HG02759 (cell line): ENCODE data around the gene RAB18.
"Not testable (repeated sequence)": the region's sequence is repeated elsewhere in the genome, so short reads cannot be mapped to it uniquely, and the experiment has no call there.

Source experiments
- ATAC-seq: cut with Tn5 transposase; IDR thresholded peaks from one replicate; pipeline ENCODE4 v1.9.1; 2021; ENCODE audit warnings: mild to moderate bottlenecking, moderate library complexity; ENCODE audit not compliant: unreplicated experiment

Gene RAB18

DNA sequence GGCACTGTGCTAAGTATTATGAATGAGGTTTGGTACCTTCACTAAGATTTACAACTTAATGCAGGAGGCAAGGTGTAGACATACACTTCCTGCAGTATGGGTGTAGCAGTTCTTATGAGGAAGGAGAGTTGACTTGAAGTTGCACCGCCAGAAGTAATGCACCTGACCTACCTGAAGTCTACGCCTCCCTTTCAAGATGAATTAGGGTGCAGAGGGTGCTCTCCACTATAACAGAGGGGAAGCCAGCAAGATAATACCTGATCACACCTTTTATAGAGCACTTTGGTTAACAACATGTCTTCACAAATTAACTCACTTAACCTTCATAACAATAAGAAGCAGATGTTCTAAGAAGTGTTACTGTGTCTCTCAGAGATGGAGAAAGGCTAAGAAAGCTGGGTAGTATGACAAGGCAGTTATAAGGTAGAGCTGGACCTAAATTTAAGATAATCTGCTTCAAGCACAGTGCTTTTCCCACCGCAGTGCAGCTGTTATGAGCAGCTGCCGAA, 552 bp upstream of the RAB18 start:
- ATAC-seq: no peak

DNA sequence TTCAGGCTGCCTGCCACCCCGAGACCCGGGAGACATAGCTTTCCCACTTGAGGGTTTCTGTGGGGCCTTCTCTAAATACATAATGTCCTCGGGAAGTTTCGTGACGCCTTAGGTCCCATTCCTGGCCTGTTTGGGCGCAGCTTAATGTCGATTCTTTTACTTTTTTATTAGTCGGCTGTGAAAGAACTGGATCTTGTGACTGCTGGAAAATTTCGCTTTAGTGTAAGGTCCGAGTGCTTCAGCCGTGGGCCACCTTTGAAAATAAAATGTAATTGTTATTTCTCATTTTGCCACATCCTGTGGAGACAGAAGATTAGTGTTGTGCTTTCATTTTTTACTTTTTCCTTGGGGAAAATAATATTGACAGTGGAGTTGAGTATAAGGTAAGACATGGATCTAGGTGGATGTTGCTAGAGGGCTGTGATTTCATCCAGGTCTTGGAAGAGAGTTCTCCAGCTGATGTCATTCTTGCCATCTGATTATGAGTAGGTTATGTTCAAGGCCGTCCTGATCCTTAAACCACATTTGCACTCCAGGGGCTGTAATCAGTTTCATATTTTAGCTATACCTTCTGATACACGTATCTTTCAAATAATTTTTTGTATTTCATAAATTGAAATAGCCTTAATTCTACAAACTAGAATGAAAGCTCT, 830 bp downstream of the RAB18 start:
- ATAC-seq: no peak

- ATAC-seq: not testable (repeated sequence)
These were observed 1.4 kb downstream of the RAB18 start for GRCh38 chr10:27505537-27505936.

GRCh38 chr10:27506280-27506679, 2.2 kb downstream of the RAB18 start:
- ATAC-seq: no peak

GRCh38 chr10:27512548-27512947, 8.4 kb downstream of the RAB18 start:
- no peak for ATAC-seq

DNA sequence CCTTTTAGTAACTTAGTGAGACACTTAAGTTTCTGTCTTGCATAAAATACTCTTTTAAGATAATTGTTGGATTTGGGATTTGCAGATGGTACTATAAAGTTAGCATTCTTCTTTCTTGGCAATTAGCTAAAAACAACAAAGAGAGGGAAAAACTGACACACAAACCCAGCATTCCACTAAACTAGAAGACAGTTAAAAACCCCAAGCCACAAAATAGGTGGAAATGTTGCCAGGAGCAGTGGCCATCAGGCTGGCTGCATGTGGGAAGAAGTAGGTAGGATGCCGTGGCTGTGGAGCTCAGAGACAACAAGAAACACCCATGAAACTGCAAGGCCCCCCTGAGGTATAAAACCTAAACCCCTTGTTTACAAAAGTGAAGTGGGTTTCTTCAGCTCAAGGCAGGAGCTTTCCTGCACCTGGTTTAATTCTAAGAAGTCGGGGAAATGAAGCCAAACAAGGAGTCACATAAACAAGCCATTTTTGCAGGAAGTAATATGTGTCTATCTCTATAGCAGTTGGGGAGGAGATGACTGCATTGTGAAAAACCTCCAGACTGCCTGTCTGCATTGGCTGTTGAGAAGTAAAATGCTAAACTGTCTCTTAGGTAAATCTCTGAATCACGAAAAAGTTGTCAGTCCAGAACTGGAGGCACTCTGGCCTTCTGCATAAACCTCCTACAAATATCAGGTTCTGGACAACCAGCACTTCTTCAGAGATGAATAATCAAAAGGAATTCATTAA, 9.5 kb downstream of the RAB18 start:
- ATAC-seq: no peak

GRCh38 chr10:27514243-27514642, 10.1 kb downstream of the RAB18 start:
- ATAC-seq: no peak

DNA sequence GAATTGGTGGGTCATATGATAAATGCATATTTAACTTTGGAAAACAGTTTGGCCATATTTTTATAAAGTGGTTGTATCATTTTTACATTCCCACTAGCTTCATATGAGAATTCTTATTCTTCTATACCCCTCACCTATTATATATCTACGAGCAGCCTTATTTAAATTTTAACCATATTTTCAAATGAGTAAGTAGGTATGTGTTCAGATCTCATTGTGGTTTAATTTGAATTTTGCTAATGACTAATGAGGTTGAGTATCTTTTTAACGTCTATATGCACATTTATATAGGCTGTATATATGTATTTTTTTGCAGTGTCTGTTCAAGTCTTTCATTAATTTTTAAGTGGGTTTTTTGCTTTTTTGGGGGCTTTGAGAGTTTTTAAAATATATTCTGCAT, 14.2 kb downstream of the RAB18 start:
- no peak for ATAC-seq

DNA sequence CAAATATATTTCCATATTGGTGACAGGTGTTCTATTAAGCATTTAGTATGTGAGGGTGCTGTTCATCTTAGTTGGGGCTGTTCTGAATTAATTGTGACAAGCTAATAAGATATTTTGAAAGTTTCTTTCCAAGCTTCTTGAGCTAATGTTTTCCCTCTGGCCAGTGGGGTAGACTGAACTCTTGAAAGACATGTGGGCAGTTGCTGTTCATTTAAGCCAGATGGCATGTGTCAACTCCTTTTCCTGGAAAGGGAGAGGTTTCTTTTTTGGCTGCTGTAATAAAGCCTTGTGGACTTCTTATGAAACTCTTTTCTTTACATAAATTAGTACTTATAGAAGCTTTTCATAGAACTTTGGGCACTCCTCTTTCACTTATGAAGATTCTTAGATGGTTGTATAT, 21.7 kb downstream of the RAB18 start:
- no peak for ATAC-seq

GRCh38 chr10:27526242-27526641, 22.1 kb downstream of the RAB18 start:
- no peak for ATAC-seq

DNA sequence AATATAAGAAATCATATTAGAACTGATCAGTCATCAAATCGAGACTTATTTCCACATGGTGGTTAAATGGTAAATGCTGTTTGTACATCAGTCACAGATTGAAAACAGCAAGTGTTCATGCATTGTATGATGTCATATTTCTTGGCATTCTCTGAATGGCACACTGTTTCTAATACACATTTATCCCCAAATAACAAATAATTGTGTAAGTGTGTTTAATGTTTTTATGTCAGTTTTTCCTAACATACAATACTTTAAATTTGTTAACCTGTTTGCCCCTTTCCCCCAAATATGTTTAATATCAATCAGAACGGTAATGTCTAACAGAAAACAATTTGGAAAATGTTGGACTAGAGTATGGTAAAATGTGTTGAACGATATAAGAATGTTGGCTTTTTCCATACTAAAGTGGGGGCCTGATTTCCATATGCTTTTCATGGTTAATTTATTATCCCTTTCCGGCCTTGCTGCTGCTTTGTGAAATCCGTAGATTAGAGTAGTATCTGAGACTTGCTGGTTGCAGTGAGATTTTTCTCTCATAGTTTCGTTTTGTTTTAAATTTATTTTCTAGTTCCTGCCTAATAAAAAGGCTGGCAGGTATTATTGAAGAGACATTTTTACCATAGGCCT, 23.7 kb downstream of the RAB18 start:
- no peak for ATAC-seq

DNA sequence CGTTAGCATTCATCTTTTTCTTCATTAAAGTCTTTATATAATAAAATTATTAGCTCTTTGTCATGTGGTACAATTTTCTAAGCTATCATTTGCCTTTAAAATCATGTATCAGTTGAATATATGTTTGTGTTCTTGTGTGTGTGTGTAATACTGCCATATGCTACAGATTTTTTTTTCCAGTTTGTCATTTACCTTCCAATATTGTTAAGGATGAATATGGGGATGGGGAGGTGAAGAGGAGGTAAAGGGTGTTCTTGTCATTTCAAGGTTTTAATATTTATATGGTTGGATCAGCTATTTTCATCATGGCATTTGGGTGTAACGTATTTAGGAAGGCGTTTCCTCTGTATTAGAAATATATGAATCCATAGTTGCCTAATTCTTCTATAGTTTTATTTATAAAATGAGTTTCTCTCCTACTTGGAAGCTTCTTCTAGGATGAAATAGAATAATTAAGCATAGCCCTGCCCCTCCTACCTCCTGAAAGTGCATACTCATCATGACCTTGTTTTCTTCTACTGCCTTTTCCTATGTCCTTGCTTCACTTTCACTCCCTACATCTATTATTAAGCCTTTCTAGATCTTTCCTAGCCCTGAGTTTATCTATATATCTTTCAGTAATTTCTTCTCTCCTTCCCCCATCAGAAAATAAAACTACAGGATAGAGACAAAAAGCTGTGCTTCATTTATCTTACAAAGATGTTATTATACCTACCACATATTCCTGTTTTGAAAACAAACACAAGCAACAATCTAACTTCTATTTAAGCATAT, 25.1 kb downstream of the RAB18 start:
- ATAC-seq: no peak

DNA sequence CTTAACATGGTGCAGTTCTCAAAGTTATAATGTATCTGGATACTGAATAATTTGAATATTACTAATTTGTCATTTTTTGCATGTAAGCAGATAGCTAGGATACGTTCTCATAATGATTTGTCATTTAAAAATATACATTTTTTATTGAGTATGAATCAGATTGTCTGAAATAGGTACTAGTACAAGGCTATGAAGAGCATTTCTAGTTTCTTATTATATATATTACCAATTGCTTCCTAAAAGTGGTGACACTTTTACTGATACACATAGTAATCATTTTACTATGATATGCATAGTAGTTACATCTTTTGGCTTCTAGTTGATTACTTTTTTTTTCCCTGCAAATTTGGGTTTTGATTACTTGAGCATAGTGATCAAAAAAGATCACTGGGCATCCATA, 26.4 kb downstream of the RAB18 start:
- no peak for ATAC-seq

- no peak for ATAC-seq
These were observed 27.3 kb downstream of the RAB18 start for GRCh38 chr10:27531336-27531847.

DNA sequence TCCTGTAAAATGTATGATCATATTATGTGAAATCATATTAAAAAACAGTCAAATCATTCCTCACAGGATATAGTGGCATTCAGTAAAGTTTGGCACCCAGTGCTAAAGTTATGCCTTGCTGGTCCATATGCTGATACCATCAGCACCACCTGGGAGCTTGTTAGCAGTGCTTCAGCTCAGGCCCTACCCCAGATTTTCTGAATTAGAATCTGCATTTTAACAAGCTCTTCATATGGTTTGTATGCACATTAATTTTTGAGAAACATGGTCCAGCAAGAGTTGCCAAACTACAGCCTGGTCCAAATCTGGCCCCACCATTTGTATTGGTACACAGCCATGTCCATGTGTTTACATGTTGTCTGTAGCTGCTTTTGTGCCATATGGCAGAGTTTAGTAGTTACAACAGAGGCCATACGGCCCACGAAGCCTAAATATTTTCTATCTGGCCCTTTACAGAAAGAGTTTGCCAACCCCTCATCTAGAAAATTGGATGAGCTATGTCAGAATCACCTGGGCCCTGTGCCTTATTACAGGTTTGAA, 30.1 kb downstream of the RAB18 start:
- ATAC-seq: no peak

DNA sequence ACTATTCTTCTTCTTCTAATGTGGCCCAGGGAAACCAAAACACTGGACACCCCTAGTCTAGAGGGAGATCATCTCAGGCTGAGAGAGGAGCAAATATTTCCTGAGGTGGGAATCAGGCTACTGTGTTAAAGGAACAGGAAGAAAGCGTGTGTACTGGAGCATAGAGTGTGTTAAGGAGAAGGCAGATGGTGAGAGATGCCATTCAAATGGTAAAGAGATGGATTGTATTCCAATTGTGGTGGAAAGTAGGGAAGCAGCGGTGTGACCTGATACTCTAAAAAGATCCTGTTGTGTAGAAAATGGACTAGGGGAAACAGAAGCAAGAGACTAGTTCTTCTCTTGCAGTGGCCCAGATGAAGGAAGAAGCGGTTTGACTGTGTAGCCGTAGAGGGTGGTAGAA, 31.2 kb downstream of the RAB18 start:
- no peak for ATAC-seq

DNA sequence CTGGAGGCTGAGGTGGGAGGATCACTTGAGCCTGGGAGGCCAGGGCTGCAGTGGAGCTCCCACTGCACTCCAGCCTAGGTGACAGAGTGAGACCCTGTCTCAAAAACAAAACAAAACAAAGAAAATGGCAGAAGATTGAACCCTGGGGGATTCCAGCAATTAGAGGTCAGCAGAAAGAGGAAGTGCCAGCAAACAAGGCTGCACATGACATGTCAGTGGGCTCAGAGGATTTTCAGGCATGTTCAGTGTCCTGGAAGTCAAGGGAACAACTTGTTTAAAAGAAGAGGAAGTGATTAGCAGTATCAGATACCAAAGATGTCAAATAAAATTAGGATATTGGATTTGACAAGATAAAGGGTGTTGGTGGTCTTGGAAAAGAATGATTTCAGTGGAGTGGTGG, 32.3 kb downstream of the RAB18 start:
- peak; percentile 49 for ATAC-seq

DNA sequence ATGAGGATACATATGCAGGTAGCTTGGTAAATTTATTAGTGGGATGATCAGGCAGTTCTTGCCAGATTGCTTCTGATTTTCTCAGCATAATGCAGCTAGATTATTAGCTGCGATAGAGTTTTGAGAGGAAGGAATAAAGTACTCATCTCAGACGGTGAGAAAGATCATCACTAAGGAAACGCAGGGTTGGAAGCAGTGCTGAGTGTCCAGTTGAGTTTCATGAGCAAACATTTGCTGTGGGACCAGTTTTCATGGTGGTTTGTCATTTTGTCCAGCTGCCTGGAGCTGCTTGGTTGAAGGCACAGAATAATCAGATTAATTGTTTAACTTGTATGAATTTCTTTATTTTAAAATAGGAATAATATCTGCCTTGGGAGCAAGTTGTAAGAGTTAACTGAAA, 33.1 kb downstream of the RAB18 start:
- no peak for ATAC-seq

DNA sequence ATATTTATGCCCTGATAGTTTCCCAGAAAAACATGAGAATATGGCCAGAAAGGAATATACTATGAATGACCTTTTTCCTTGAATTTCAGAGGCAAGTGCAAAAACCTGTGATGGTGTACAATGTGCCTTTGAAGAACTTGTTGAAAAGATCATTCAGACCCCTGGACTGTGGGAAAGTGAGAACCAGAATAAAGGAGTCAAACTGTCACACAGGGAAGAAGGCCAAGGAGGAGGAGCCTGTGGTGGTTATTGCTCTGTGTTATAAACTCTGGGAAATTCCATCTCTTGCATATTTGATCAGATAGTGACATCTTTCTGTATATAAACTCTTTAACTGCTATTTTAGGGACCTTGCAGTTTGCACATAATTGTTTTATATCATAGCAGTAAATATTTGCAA, 33.7 kb downstream of the RAB18 start:
- ATAC-seq: no peak

GRCh38 chr10:27540672-27541071, 36.6 kb downstream of the RAB18 start:
- ATAC-seq: no peak
